Measurements from ENCODE around the gene CROCC2. TPM values are rescaled to one million over a fixed set of nuclear protein-coding genes. Genes with fewer than 3 reads are reported as not detected.
A peak's percentile ranks its signal among the peaks of the same experiment; 100 is the strongest.

The CROCC2 gene
- total and polyA plus RNA-seq, 2 of the 13 experiments (the other 11 are each of a cell fraction or from before 2014, with no cell fraction given), result not detected

- TF ChIP-seq ZNF609 (CRISPR knock-in tag; IDR thresholded peaks at IDR 0.05; ENCODE audit: borderline replicate concordance) (peak; percentile 92), SNAPC4 (CRISPR knock-in tag; IDR thresholded peaks at IDR 0.05) (peak; percentile 87; the same call in 1 of the 2 replicates), MIER3 (CRISPR knock-in tag; IDR thresholded peaks at IDR 0.05; ENCODE audit: borderline replicate concordance) (peak; percentile 97; the same call in 1 of the 2 replicates), ZBTB33 (CRISPR knock-in tag; IDR thresholded peaks at IDR 0.05) (peak; percentile 86; the same call in 1 of the 2 replicates), ZUFSP (CRISPR knock-in tag; IDR thresholded peaks at IDR 0.05; ENCODE audit: borderline replicate concordance) (no peak), ZNF780A (CRISPR knock-in tag; IDR thresholded peaks at IDR 0.05) (no peak), ZNF256 (CRISPR knock-in tag; conservative IDR thresholded peaks at IDR 0.05) (0 out of 2 replicates have a peak, but pooled peaks have one; percentile 58), GTF2F1 (IDR thresholded peaks at IDR 0.05; ENCODE audit: low read length) (no peak), KAT7 (CRISPR knock-in tag; IDR thresholded peaks at IDR 0.05; ENCODE audit: borderline replicate concordance) (peak; percentile 94), ZNF441 (CRISPR knock-in tag; IDR thresholded peaks at IDR 0.05; ENCODE audit: borderline replicate concordance) (peak; percentile 94), ZNF224 (CRISPR knock-in tag; IDR thresholded peaks at IDR 0.05) (no peak), RFXANK (CRISPR knock-in tag; IDR thresholded peaks at IDR 0.05) (no peak), NR1H2 (CRISPR knock-in tag; IDR thresholded peaks at IDR 0.05; ENCODE audit: borderline replicate concordance, low read depth) (peak; percentile 28; the same call in 1 of the 2 replicates), RFX1 (IDR thresholded peaks at IDR 0.05) (no peak)
Observed at GRCh38 chr2:240873805-240874714, 32.1 kb upstream of the CROCC2 start (continued).

All from HepG2 (cell line).